Peyer's patch (tissue), 4 donors: ENCODE results near the gene KCNC1. TPM values are rescaled to one million over a fixed set of nuclear protein-coding genes. Genes with fewer than 3 reads are reported as not detected.

Experiments
- DNase-seq, 3 donors: peaks; one replicate each; pipeline ENCODE4 v3.0.0-alpha.2; 2017 to 2019
- H3K27ac ChIP-seq, 4 donors: fragments of 200-600 bp; sonication (generic); one replicate each; pipeline ENCODE4 v1.5.1; 2016 to 2019
- H3K27me3 ChIP-seq, 2 donors: fragments of 200-600 bp; sonication (generic); one replicate each; pipeline ENCODE4 v1.5.1; 2019
- H3K36me3 ChIP-seq, 3 donors: fragments of 200-600 bp; sonication (generic); one replicate each; pipeline ENCODE4 v1.5.1; 2016 to 2019
- H3K4me1 ChIP-seq, 4 donors: fragments of 200-600 bp; sonication (generic); one replicate each; pipeline ENCODE4 v1.5.1; 2016 to 2019
- H3K4me3 ChIP-seq, 4 donors: fragments of 200-600 bp; sonication (generic); 1 replicate in 3 of 4; 2 replicates in 1 of 4; pipeline ENCODE4 v1.5.1; 2016 to 2019; ENCODE audit warnings: mild to moderate bottlenecking in 1 of 4
- H3K9me3 ChIP-seq, 4 donors: fragments of 200-600 bp; sonication (generic); one replicate each; pipeline ENCODE4 v1.5.1; 2016 to 2019; ENCODE audit warnings: mild to moderate bottlenecking in 1 of 4
- POLR2A ChIP-seq, 2 donors: fragments of 450-650 bp; IDR thresholded peaks; one replicate each; pipeline ENCODE4 v1.5.1; 2017; ENCODE audit warnings: antibody characterized with exemption in 2 of 2, mild to moderate bottlenecking in 2 of 2, moderate library complexity in 2 of 2
- total RNA-seq, 4 donors: library from RNA; depleted of rRNA; stranded (reverse); fragments of >200 nt; gene quantifications; one replicate each; pipeline ENCODE4 v1.1.0, GENCODE V29; 2016
- TF ChIP-seq, protein P1 (sequence below), 6 experiments: fragments of 450-650 bp in 4 of 6; fragments of 200-600 bp in 2 of 6; sonication (generic) in 1 of 6; IDR thresholded peaks; one replicate each; pipeline ENCODE4 v1.5.1; 2017 to 2019; ENCODE audit warnings: antibody characterized with exemption in 6 of 6, mild to moderate bottlenecking in 3 of 6, moderate library complexity in 1 of 6

KCNC1 gene
- total RNA-seq, 4 donors from 2014 or later = 0.13 to 9.9 TPM; not detected in 2

DNA sequence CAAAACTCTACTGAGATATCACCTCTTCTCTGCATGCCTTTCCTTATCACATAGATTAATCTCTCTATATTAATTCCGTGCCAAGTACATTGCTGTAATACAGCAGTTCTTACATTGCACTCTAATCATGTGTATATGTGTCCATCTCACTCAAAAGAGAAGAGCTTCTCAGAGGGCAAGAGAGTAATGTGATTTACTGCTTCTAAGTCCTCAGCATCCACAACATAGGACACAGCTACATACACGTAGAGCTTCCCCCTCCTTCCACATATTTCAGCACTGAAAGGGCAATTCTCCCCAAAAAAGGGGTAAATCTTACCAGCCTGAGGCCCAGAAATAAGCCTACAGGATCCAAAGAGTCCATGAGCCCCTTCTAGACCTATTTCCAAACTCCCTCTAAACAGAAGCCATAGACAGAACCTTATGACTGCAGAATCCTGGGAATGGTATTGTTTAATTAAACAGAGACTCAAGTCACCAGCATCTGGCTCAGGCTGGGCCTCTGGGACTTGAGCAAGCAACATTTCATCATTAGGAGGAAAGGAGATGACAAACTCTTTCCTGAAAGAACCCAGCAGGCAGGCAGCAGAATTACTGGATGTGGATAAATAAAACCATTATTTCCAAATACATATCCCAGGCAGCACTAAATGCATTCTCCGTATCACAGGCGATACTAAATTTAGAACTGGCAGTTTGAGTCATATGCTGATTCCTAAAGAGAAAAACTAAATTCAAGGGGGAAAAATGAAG is 87.2 kb downstream of the KCNC1 start:
- Histone ChIP-seq H3K36me3 (no peaks in the 10 kb centered on the region), H3K27ac (peak overlapping the region in 1 of 4 donors; percentile 27), H3K4me3 (no peak overlapping the region), H3K27me3 (no peaks in the 10 kb centered on the region), H3K4me1 (peaks cover 0 to 5% (median 0%) of the 10 kb centered on the region in 4 donors), H3K9me3 (no peaks in the 10 kb centered on the region)
- no peak for DNase-seq
- TF ChIP-seq, protein P1, sequence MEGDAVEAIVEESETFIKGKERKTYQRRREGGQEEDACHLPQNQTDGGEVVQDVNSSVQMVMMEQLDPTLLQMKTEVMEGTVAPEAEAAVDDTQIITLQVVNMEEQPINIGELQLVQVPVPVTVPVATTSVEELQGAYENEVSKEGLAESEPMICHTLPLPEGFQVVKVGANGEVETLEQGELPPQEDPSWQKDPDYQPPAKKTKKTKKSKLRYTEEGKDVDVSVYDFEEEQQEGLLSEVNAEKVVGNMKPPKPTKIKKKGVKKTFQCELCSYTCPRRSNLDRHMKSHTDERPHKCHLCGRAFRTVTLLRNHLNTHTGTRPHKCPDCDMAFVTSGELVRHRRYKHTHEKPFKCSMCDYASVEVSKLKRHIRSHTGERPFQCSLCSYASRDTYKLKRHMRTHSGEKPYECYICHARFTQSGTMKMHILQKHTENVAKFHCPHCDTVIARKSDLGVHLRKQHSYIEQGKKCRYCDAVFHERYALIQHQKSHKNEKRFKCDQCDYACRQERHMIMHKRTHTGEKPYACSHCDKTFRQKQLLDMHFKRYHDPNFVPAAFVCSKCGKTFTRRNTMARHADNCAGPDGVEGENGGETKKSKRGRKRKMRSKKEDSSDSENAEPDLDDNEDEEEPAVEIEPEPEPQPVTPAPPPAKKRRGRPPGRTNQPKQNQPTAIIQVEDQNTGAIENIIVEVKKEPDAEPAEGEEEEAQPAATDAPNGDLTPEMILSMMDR (IDR thresholded peaks at IDR 0.05) = no peak
- TF ChIP-seq POLR2A (IDR thresholded peaks at IDR 0.05) = no peak

DNA sequence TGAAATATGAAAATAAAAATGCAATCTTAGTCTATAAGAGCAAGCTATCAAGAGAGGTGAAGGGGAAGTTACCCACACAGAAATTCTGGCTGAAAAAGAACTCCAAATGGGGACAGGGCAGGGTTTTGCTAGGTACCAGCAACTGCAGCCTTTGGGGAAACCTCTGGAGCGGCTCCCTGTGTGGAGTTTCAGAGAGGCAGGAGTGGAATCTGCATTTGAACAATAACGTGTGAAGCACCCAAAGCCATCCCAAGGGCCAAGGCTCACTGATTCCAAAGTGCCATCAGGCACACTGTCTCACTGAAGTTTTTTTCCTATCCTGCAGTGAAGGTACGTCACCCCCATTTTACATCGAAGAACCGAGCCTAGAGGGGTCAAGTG is 87.8 kb downstream of the KCNC1 start:
- no peaks in the 10 kb centered on the region for H3K36me3 ChIP-seq
- H3K27me3 ChIP-seq = no peaks in the 10 kb centered on the region
- no peaks in the 10 kb centered on the region for H3K9me3 ChIP-seq
- DNase-seq = no peak
- peaks cover 0 to 5% (median 0%) of the 10 kb centered on the region in 4 donors for H3K4me1 ChIP-seq
- H3K27ac ChIP-seq = no peak overlapping the region
- H3K4me3 ChIP-seq = no peak overlapping the region
- no peak for TF ChIP-seq POLR2A (IDR thresholded peaks at IDR 0.05)
- TF ChIP-seq, protein P1 (IDR thresholded peaks at IDR 0.05) = no peak

DNA sequence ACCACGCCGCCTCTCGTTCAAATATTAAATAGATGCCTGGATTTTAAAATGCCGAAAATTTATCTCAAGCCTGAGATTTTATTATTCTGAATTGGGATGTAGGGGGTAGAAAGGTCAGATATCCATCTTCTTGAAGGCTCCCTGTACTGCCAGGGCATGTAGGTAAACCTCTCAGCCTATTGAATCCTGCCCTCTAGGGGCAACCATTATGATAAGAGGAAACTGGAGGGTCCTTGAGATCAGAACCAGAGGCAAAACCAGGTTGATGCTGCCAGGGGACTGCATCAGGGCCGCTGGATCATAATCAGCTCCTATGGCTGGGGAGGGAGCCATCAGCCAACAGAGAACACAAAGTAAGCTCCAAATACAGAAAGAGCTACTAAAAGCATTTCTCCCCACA is 92.4 kb downstream of the KCNC1 start:
- Histone ChIP-seq H3K36me3 (no peaks in the 10 kb centered on the region), H3K9me3 (no peaks in the 10 kb centered on the region), H3K27ac (no peak overlapping the region), H3K4me3 (no peak overlapping the region), H3K27me3 (no peaks in the 10 kb centered on the region), H3K4me1 (peaks cover 0 to 5% (median 0%) of the 10 kb centered on the region in 4 donors)
- no peak for TF ChIP-seq POLR2A (IDR thresholded peaks at IDR 0.05)
- TF ChIP-seq, protein P1 (IDR thresholded peaks at IDR 0.05) = no peak
- no peak for DNase-seq

DNA sequence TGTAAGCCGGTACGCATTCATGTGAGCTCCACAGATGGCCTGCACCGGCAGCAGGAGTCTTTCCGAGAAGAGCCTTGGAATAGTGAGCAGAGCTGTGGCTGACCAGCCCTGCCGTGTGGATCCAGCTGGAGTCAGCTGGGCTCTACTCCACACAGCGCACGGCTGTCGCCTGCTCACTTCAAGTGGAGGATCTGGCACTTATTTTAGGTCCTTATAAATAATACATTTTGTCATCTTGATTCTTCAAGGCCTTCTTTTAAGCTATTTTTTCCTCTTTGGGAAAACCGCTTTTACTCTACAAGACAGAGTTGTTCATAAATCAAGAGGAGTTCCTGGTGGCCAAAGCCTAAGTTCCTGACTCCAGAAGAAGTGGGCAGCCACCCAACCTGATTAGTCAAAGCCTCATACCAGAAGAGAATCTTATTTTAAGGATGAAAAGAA is 93.8 kb downstream of the KCNC1 start:
- TF ChIP-seq, protein P1 (IDR thresholded peaks at IDR 0.05) = no peak
- TF ChIP-seq POLR2A (IDR thresholded peaks at IDR 0.05) = no peak
- DNase-seq = peak in 1 of 3 donors; percentile 52
- no peaks in the 10 kb centered on the region for H3K36me3 ChIP-seq
- no peaks in the 10 kb centered on the region for H3K27me3 ChIP-seq
- no peaks in the 10 kb centered on the region for H3K9me3 ChIP-seq
- no peak overlapping the region for H3K4me3 ChIP-seq
- H3K27ac ChIP-seq = no peak overlapping the region
- no peaks in the 10 kb centered on the region for H3K4me1 ChIP-seq

DNA sequence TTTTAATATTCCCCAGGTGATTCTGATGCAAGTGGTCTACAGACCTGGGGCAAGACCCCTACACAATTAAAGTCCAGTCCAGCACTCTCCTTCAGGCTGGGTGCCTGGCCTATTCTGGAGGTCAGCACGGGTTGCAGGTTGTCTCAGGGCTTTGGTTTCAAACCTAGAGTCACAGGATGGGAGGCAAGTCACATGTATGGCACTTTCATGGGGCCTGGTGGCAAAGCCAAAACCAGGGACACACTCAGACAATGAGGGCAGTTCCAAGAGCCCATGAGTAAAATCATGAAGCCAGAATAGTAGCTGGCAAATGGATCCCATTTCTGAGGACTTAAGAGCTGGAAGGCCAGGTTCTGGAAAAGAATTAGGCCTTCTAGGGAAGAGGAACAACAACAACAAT is 96.6 kb downstream of the KCNC1 start:
- no peak overlapping the region for H3K4me3 ChIP-seq
- DNase-seq = no peak
- no peaks in the 10 kb centered on the region for H3K27me3 ChIP-seq
- TF ChIP-seq POLR2A (IDR thresholded peaks at IDR 0.05) = no peak
- TF ChIP-seq, protein P1 (IDR thresholded peaks at IDR 0.05) = no peak
- no peaks in the 10 kb centered on the region for H3K4me1 ChIP-seq
- no peaks in the 10 kb centered on the region for H3K9me3 ChIP-seq
- H3K27ac ChIP-seq = no peak overlapping the region
- H3K36me3 ChIP-seq = no peaks in the 10 kb centered on the region
